GM12878 (cell line): ENCODE results near the gene CCDC197. TPM values are rescaled to one million over a fixed set of nuclear protein-coding genes. Genes with fewer than 3 reads are reported as not detected.

Source experiments
- ASH2L ChIP-seq: fragments of 300-600, 200-600 bp; sonication (generic); IDR thresholded peaks from 2 replicates; pipeline ENCODE4 v1.6.1; 2017; ENCODE audit warnings: low read depth, mild to moderate bottlenecking, borderline replicate concordance
- DPF2 ChIP-seq: fragments of 450-650 bp; IDR thresholded peaks from 2 replicates; pipeline ENCODE4 v1.6.1; 2017; ENCODE audit warnings: mild to moderate bottlenecking
- KLF5 ChIP-seq: fragments of 450-650 bp; IDR thresholded peaks from 2 replicates; pipeline ENCODE4 v1.6.1; 2014; ENCODE audit warnings: mild to moderate bottlenecking; ENCODE audit not compliant: partially characterized antibody
- MEF2A ChIP-seq: IDR thresholded peaks from 2 replicates; pipeline ENCODE4 v1.6.1; 2011; ENCODE audit warnings: low read depth, mild to moderate bottlenecking, low read length, moderate library complexity; ENCODE audit not compliant: insufficient read depth
- MYB ChIP-seq: fragments of 150-350 bp; IDR thresholded peaks from 2 replicates; pipeline ENCODE4 v1.6.1; 2014; ENCODE audit warnings: mild to moderate bottlenecking, low read depth, low read length, borderline replicate concordance
- MYC ChIP-seq: IDR thresholded peaks from 2 replicates; pipeline ENCODE4 v1.6.1; 2011; ENCODE audit warnings: mild to moderate bottlenecking, low read length, moderate library complexity, inconsistent platforms; ENCODE audit not compliant: insufficient read depth, insufficient replicate concordance, insufficient read length, severe bottlenecking
- POU2F2 ChIP-seq: IDR thresholded peaks from 3 replicates; pipeline ENCODE4 v1.6.1; 2011; ENCODE audit warnings: low read depth, mild to moderate bottlenecking, low read length, borderline replicate concordance
- RFX5 ChIP-seq: IDR thresholded peaks from 2 replicates; pipeline ENCODE4 v1.6.1; 2011; ENCODE audit warnings: low read depth, low read length, improper control_type of control experiment
- SP1 ChIP-seq: IDR thresholded peaks from one replicate; pipeline ENCODE4 v1.6.1; 2011; ENCODE audit warnings: low read depth, low read length
- STAT3 ChIP-seq: IDR thresholded peaks from 2 replicates; pipeline ENCODE4 v1.6.1; 2011; ENCODE audit warnings: low read depth, low read length, improper control_type of control experiment
- WRNIP1 ChIP-seq: IDR thresholded peaks from 2 replicates; pipeline ENCODE4 v1.6.1; 2011; ENCODE audit warnings: low read depth, low read length, improper control_type of control experiment, borderline replicate concordance
- ZBTB40 ChIP-seq: fragments of 450-650 bp; IDR thresholded peaks from 2 replicates; pipeline ENCODE4 v1.6.1; 2016; ENCODE audit warnings: mild to moderate bottlenecking, moderate library complexity, borderline replicate concordance
- polyA plus RNA-seq, 11 experiments: library from polyadenylated mRNA; depleted of rRNA in 4 of 11; unstranded in 6 of 11; stranded (reverse) in 5 of 11; fragments of >200 nt; fragmentation: Nextera tagmentation in 4 of 11; fragmentation: Illumina TruSeq in 1 of 11; extraction: Ambion mirVana in 4 of 11; extraction: Trizol in 1 of 11; gene quantifications; 1 replicate in 1 of 11; 2 replicates in 10 of 11; pipeline versions ENCODE4 v1.2.1 to v1.2.3, GENCODE V29; 2011 to 2016; ENCODE audit warnings: inconsistent platforms in 2 of 11, missing spikeins in 2 of 11, low read depth in 1 of 11
- total RNA-seq, 4 experiments: library from RNA; depleted of rRNA in 3 of 4; stranded (reverse); fragments of >200 nt in 3 of 4; fragmentation: Illumina TruSeq in 1 of 4; extraction: Trizol in 1 of 4; gene quantifications; 2 replicates each; pipeline versions ENCODE4 v1.2.1 to v1.2.3, GENCODE V29; 2013 to 2021
- TF ChIP-seq, protein P1 (sequence below): fragments of 450-650 bp; formaldehyde crosslinking; IDR thresholded peaks from 2 replicates; pipeline ENCODE4 v1.4.0; 2022; ENCODE audit warnings: mild to moderate bottlenecking, moderate library complexity
- TF ChIP-seq, protein P2 (sequence below): fragments of 450-650 bp; IDR thresholded peaks from 2 replicates; pipeline ENCODE4 v1.6.1; 2017; ENCODE audit warnings: mild to moderate bottlenecking
- TF ChIP-seq, protein P3 (sequence below): fragments of 450-650 bp; IDR thresholded peaks from 2 replicates; pipeline ENCODE4 v1.6.1; 2014; ENCODE audit warnings: mild to moderate bottlenecking
- TF ChIP-seq, protein P4 (sequence below): IDR thresholded peaks from 2 replicates; pipeline ENCODE4 v1.6.1; 2012; ENCODE audit warnings: low read depth, low read length, improper control_type of control experiment

Gene CCDC197
- total and polyA plus RNA-seq, 10 of the 15 experiments (the other 5 are each of a cell fraction or from before 2014, with no cell fraction given): 0.12 TPM; not detected in 9

DNA sequence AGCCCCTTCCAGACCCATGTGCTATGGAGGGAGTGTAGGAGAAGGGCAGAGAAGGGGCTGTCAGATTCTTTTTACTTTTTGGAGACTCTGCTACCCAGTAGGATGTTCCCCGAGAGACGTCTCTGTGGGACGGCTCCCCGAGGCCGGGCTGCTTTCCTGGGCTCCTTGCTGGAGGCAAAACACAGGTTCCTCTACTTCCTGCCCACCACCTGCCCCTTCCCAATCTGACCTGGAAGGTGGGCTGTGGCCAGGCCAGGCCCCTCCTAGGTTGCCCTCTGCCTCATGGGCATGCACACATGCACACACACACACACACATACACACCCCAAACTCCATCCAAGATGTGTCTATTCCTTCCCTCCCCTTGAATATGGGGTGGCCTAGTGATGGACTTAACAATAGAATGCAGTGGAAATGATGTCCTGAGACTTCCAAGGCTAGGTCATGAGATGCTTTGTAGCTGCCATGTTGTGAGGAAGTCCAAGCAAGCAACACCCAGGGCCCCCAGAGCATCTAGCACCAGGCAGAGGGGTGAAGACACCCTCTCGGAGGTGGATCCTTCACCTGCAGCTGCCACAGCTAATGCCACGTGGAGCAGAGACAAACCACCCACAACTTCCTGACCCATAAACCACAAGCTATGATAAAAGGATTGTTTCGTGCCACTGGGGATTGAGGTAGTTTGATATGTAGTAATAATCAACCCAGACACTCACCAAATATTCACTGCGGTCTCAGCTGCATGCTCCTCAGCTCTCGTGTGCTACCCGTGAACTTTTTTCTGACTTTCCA lies 19.1 kb upstream of the CCDC197 start (continued):
- TF ChIP-seq DPF2: peak; percentile 95
- no peak for TF ChIP-seq STAT3
- no peak for TF ChIP-seq MYC
- TF ChIP-seq, protein P1, sequence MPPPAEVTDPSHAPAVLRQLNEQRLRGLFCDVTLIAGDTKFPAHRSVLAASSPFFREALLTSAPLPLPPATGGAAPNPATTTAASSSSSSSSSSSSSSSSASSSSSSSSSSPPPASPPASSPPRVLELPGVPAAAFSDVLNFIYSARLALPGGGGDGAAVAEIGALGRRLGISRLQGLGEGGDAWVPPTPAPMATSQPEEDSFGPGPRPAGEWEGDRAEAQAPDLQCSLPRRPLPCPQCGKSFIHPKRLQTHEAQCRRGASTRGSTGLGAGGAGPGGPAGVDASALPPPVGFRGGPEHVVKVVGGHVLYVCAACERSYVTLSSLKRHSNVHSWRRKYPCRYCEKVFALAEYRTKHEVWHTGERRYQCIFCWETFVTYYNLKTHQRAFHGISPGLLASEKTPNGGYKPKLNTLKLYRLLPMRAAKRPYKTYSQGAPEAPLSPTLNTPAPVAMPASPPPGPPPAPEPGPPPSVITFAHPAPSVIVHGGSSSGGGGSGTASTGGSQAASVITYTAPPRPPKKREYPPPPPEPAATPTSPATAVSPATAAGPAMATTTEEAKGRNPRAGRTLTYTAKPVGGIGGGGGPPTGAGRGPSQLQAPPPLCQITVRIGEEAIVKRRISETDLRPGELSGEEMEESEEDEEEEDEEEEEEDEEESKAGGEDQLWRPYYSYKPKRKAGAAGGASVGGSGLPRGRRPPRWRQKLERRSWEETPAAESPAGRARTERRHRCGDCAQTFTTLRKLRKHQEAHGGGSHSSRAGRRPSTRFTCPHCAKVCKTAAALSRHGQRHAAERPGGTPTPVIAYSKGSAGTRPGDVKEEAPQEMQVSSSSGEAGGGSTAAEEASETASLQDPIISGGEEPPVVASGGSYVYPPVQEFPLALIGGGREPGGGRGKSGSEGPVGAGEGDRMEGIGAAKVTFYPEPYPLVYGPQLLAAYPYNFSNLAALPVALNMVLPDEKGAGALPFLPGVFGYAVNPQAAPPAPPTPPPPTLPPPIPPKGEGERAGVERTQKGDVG (CRISPR knock-in tag): no peak
- peak; percentile 81 for TF ChIP-seq KLF5
- no peak for TF ChIP-seq RFX5
- TF ChIP-seq, protein P2, sequence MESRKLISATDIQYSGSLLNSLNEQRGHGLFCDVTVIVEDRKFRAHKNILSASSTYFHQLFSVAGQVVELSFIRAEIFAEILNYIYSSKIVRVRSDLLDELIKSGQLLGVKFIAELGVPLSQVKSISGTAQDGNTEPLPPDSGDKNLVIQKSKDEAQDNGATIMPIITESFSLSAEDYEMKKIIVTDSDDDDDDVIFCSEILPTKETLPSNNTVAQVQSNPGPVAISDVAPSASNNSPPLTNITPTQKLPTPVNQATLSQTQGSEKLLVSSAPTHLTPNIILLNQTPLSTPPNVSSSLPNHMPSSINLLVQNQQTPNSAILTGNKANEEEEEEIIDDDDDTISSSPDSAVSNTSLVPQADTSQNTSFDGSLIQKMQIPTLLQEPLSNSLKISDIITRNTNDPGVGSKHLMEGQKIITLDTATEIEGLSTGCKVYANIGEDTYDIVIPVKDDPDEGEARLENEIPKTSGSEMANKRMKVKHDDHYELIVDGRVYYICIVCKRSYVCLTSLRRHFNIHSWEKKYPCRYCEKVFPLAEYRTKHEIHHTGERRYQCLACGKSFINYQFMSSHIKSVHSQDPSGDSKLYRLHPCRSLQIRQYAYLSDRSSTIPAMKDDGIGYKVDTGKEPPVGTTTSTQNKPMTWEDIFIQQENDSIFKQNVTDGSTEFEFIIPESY: no peak
- no peak for TF ChIP-seq WRNIP1
- TF ChIP-seq MEF2A: peak; percentile 38; the same call in 1 of the 2 replicates
- no peak; the same call in 1 of the 2 replicates for TF ChIP-seq ZBTB40
- TF ChIP-seq, protein P3, sequence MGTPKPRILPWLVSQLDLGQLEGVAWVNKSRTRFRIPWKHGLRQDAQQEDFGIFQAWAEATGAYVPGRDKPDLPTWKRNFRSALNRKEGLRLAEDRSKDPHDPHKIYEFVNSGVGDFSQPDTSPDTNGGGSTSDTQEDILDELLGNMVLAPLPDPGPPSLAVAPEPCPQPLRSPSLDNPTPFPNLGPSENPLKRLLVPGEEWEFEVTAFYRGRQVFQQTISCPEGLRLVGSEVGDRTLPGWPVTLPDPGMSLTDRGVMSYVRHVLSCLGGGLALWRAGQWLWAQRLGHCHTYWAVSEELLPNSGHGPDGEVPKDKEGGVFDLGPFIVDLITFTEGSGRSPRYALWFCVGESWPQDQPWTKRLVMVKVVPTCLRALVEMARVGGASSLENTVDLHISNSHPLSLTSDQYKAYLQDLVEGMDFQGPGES: no peak; the same call in 1 of the 2 replicates
- TF ChIP-seq MYB: peak; percentile 81
- no peak for TF ChIP-seq ASH2L
- peak; percentile 84 for TF ChIP-seq SP1
- peak; percentile 91 for TF ChIP-seq POU2F2
- TF ChIP-seq, protein P4, sequence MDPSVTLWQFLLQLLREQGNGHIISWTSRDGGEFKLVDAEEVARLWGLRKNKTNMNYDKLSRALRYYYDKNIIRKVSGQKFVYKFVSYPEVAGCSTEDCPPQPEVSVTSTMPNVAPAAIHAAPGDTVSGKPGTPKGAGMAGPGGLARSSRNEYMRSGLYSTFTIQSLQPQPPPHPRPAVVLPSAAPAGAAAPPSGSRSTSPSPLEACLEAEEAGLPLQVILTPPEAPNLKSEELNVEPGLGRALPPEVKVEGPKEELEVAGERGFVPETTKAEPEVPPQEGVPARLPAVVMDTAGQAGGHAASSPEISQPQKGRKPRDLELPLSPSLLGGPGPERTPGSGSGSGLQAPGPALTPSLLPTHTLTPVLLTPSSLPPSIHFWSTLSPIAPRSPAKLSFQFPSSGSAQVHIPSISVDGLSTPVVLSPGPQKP: no peak
